Glomerular visceral epithelial cell (primary cell): ENCODE data around the gene GOPC.

ENCODE experiments used
- DNase-seq: peaks from one replicate; pipeline ENCODE4 v3.0.0-alpha.2; 2016; ENCODE audit errors: extremely low spot score

Gene GOPC

GRCh38 chr6:117595099-117595923 is 7.0 kb downstream of the GOPC start:
- DNase-seq: no peak

GRCh38 chr6:117592983-117593759 is 9.1 kb downstream of the GOPC start:
- DNase-seq: no peak

GRCh38 chr6:117591405-117591804 is 10.9 kb downstream of the GOPC start:
- DNase-seq: no peak

GRCh38 chr6:117590447-117590846 is 11.9 kb downstream of the GOPC start:
- no peak for DNase-seq

- DNase-seq: no peak
Observed at GRCh38 chr6:117585647-117586046, 16.7 kb downstream of the GOPC start.

- no peak for DNase-seq
Observed at GRCh38 chr6:117574198-117574597, 28.1 kb downstream of the GOPC start.

GRCh38 chr6:117573006-117573680 is 29.2 kb downstream of the GOPC start:
- DNase-seq: no peak

- no peak for DNase-seq
Observed at GRCh38 chr6:117568831-117569410, 33.4 kb downstream of the GOPC start.

- no peak for DNase-seq
Observed at GRCh38 chr6:117568247-117568646, 34.1 kb downstream of the GOPC start.

GRCh38 chr6:117564681-117565080 is 37.6 kb downstream of the GOPC start:
- no peak for DNase-seq

- no peak for DNase-seq
Observed at GRCh38 chr6:117561128-117561527, 41.2 kb downstream of the GOPC start.

GRCh38 chr6:117559299-117559698 is 43.0 kb downstream of the GOPC start:
- no peak for DNase-seq

GRCh38 chr6:117558818-117559217 is 43.5 kb downstream of the GOPC start:
- no peak for DNase-seq

GRCh38 chr6:117557951-117558350 is 44.4 kb downstream of the GOPC start:
- DNase-seq: no peak

- peak; percentile 65 for DNase-seq
Observed at GRCh38 chr6:117555882-117556498, 46.3 kb downstream of the GOPC start.

- DNase-seq: no peak
Observed at GRCh38 chr6:117555262-117555849, 47.0 kb downstream of the GOPC start.

- no peak for DNase-seq
Observed at GRCh38 chr6:117553142-117553541, 49.2 kb downstream of the GOPC start.

GRCh38 chr6:117552618-117553017 is 49.7 kb downstream of the GOPC start:
- no peak for DNase-seq

GRCh38 chr6:117550618-117551242 is 51.6 kb downstream of the GOPC start:
- DNase-seq: no peak

GRCh38 chr6:117550078-117550600 is 52.2 kb downstream of the GOPC start:
- DNase-seq: no peak

GRCh38 chr6:117549611-117550010 is 52.7 kb downstream of the GOPC start:
- DNase-seq: peak; percentile 42
